CD4-positive, alpha-beta T cell (primary cell): ENCODE data around the gene ZBTB7C. TPM values are rescaled to one million over a fixed set of nuclear protein-coding genes. Genes with fewer than 3 reads are reported as not detected.

Source experiments
- ATAC-seq: fragments of 200-7000 bp; cut with Tn5 transposase; one replicate; pipeline ENCODE4 v1.10.0; 2022; ENCODE audit warnings: mild to moderate bottlenecking; ENCODE audit not compliant: poor library complexity
- CTCF ChIA-PET: fragments of 350-600 bp; sonication (Branson Sonifier 250); formaldehyde crosslinking; loops from one replicate; lab custom pipeline; 2021; ENCODE audit warnings: antibody characterized with exemption, inconsistent platforms; lab: Charles Lee
- POLR2A ChIA-PET: fragments of 350-600 bp; sonication (Branson Sonifier 250); formaldehyde crosslinking; loops from one replicate; lab custom pipeline; 2021; ENCODE audit warnings: antibody characterized with exemption, inconsistent platforms; lab: Charles Lee
- DNase-seq, 14 experiments: peaks; one replicate each; pipeline ENCODE4 v3.0.0-alpha.2; 2013 to 2020; ENCODE audit warnings: mixed read lengths in 2 of 14
- H3K27ac ChIP-seq, 2 donors: one replicate each; pipeline versions ENCODE4 v1.5.1 to v1.7.0; 2013; ENCODE audit warnings: low read length in 2 of 2, low read depth in 1 of 2, mild to moderate bottlenecking in 1 of 2
- H3K27me3 ChIP-seq, 2 experiments: 1 replicate in 1 of 2; 2 replicates in 1 of 2; pipeline versions ENCODE4 v1.6.1 to v1.7.0; 2013; ENCODE audit warnings: low read length in 2 of 2, control low read depth in 1 of 2, mild to moderate bottlenecking in 1 of 2, moderate library complexity in 1 of 2; ENCODE audit not compliant: insufficient read depth in 2 of 2, control insufficient read depth in 1 of 2
- H3K36me3 ChIP-seq: one replicate; pipeline ENCODE4 v1.6.1; 2013; ENCODE audit warnings: low read length, control low read depth; ENCODE audit not compliant: insufficient read depth
- H3K4me1 ChIP-seq: one replicate; pipeline ENCODE4 v1.6.1; 2013; ENCODE audit warnings: low read length, control low read depth; ENCODE audit not compliant: insufficient read depth
- H3K4me3 ChIP-seq: one replicate; pipeline ENCODE4 v1.5.1; 2013; ENCODE audit warnings: mild to moderate bottlenecking, low read length, moderate library complexity
- H3K9me3 ChIP-seq, 2 experiments: 1 replicate in 1 of 2; 2 replicates in 1 of 2; pipeline versions ENCODE4 v1.6.1 to v1.7.0; 2013; ENCODE audit warnings: low read length in 2 of 2, mild to moderate bottlenecking in 2 of 2, control low read depth in 1 of 2, moderate library complexity in 1 of 2; ENCODE audit not compliant: control insufficient read depth in 1 of 2, insufficient read depth in 1 of 2
- H3K27ac Mint-ChIP-seq: one replicate; pipeline ENCODE4 v1.8.0; 2020; ENCODE audit warnings: mixed read lengths
- H3K27me3 Mint-ChIP-seq: one replicate; pipeline ENCODE4 v1.8.0; 2021; ENCODE audit warnings: mixed read lengths
- H3K36me3 Mint-ChIP-seq: one replicate; pipeline ENCODE4 v1.8.0; 2021; ENCODE audit warnings: low read depth, mixed read lengths
- H3K4me1 Mint-ChIP-seq: one replicate; pipeline ENCODE4 v1.8.0; 2021; ENCODE audit warnings: low read depth, mixed read lengths
- H3K4me3 Mint-ChIP-seq: one replicate; pipeline ENCODE4 v1.8.0; 2020; ENCODE audit warnings: mild to moderate bottlenecking, mixed read lengths
- H3K9me3 Mint-ChIP-seq: one replicate; pipeline ENCODE4 v1.8.0; 2020; ENCODE audit warnings: mixed read lengths
- intact Hi-C, 2 experiments: fragments of 100-400 bp; cut with DNase I in 1 of 2; cut with micrococcal nuclease in 1 of 2; formaldehyde crosslinking; loops; one replicate each; pipeline versions ENCODE4 v1.15.1 to v1.9.0; 2023 to 2025; cut with DNase I, micrococcal nuclease
- total RNA-seq, 174 experiments: library from RNA in 2 of 174; stranded (reverse) in 2 of 174; gene quantifications; one replicate each; pipeline ENCODE4 v1.2.3 and lab custom pipeline; 2021 to 2026
- TF ChIP-seq, protein P1 (sequence below): fragments of 200-600 bp; IDR thresholded peaks from one replicate; pipeline ENCODE4 v1.8.0; 2022; ENCODE audit warnings: antibody characterized with exemption, mild to moderate bottlenecking

Gene ZBTB7C
- total RNA-seq, 2 experiments from 2014 or later = not detected

DNA sequence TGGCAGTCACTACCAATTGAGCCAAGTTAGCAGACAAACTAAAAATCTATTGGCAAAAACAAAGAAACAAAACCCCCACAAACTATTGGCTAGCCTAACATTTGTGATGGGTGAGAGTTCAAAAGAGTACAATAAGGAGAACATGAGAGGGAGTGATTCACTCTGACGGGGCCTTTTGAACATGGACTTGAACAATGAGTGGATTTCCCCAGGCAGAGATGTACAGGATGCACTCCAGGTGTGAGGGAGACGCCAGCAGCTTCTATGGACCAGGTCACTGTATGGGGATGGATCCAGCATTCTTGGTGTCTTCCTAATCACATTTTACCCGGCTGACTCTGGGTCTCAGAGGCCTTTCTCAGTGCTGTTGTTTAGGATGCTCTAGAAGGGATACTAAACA is 311.2 kb downstream of the ZBTB7C start:
- POLR2A ChIA-PET = no interaction called here

GRCh38 chr18:48095726-48096125 is 313.5 kb downstream of the ZBTB7C start:
- no peak overlapping the region for H3K27ac ChIP-seq

More for the DNA sequence above, 311.2 kb downstream of the ZBTB7C start:
- Mint-ChIP-seq H3K4me3 (no peak overlapping the region), H3K27me3 (peaks cover 29% of the 10 kb centered on the region), H3K27ac (no peak overlapping the region), H3K36me3 (no peaks in the 10 kb centered on the region), H3K9me3 (no peaks in the 10 kb centered on the region), H3K4me1 (no peaks in the 10 kb centered on the region)
- H3K27me3 ChIP-seq = peaks cover 4 to 12% of the 10 kb centered on the region in 2 experiments
- CTCF ChIA-PET = no interaction called here
- no peak for DNase-seq
- H3K4me1 ChIP-seq = no peaks in the 10 kb centered on the region
- no peaks in the 10 kb centered on the region for H3K36me3 ChIP-seq
- intact Hi-C loops = no loop called here
- H3K4me3 ChIP-seq = no peak overlapping the region
- peaks cover 0 to 4% of the 10 kb centered on the region in 2 experiments for H3K9me3 ChIP-seq
- TF ChIP-seq, protein P1, sequence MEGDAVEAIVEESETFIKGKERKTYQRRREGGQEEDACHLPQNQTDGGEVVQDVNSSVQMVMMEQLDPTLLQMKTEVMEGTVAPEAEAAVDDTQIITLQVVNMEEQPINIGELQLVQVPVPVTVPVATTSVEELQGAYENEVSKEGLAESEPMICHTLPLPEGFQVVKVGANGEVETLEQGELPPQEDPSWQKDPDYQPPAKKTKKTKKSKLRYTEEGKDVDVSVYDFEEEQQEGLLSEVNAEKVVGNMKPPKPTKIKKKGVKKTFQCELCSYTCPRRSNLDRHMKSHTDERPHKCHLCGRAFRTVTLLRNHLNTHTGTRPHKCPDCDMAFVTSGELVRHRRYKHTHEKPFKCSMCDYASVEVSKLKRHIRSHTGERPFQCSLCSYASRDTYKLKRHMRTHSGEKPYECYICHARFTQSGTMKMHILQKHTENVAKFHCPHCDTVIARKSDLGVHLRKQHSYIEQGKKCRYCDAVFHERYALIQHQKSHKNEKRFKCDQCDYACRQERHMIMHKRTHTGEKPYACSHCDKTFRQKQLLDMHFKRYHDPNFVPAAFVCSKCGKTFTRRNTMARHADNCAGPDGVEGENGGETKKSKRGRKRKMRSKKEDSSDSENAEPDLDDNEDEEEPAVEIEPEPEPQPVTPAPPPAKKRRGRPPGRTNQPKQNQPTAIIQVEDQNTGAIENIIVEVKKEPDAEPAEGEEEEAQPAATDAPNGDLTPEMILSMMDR = no peak
- ATAC-seq = no peak
- no peak overlapping the region for H3K27ac ChIP-seq

GRCh38 chr18:48093104-48093503 is 316.1 kb downstream of the ZBTB7C start:
- H3K9me3 Mint-ChIP-seq = no peaks in the 10 kb centered on the region
- intact Hi-C loops = no loop called here
- no peaks in the 10 kb centered on the region for H3K9me3 ChIP-seq
- no peak for DNase-seq
- H3K4me3 ChIP-seq = no peak overlapping the region
- no peaks in the 10 kb centered on the region for H3K4me1 ChIP-seq
- TF ChIP-seq, protein P1 = no peak
- CTCF ChIA-PET = no interaction called here
- H3K27me3 Mint-ChIP-seq = peaks cover 4% of the 10 kb centered on the region
- no peak overlapping the region for H3K4me3 Mint-ChIP-seq
- POLR2A ChIA-PET = no interaction called here
- no peaks in the 10 kb centered on the region for H3K36me3 Mint-ChIP-seq
- no peak for ATAC-seq
- no peak overlapping the region for H3K27ac ChIP-seq
- no peaks in the 10 kb centered on the region for H3K36me3 ChIP-seq
- no peak overlapping the region for H3K27ac Mint-ChIP-seq
- H3K4me1 Mint-ChIP-seq = no peaks in the 10 kb centered on the region
- no peaks in the 10 kb centered on the region for H3K27me3 ChIP-seq

More at GRCh38 chr18:48095726-48096125, 313.5 kb downstream of the ZBTB7C start:
- TF ChIP-seq, protein P1 = no peak
- H3K9me3 ChIP-seq = peaks cover 0 to 4% of the 10 kb centered on the region in 2 experiments
- DNase-seq (no peak), ATAC-seq (no peak)
- intact Hi-C loops = no loop called here
- Mint-ChIP-seq H3K27me3 (peaks cover 13% of the 10 kb centered on the region), H3K27ac (no peak overlapping the region), H3K4me3 (no peak overlapping the region), H3K36me3 (no peaks in the 10 kb centered on the region), H3K9me3 (no peaks in the 10 kb centered on the region), H3K4me1 (no peaks in the 10 kb centered on the region)
- ChIA-PET POLR2A (no interaction called here), CTCF (no interaction called here)
- H3K36me3 ChIP-seq = no peaks in the 10 kb centered on the region
- peaks cover 0 to 8% of the 10 kb centered on the region in 2 experiments for H3K27me3 ChIP-seq
- H3K4me3 ChIP-seq = no peak overlapping the region
- no peaks in the 10 kb centered on the region for H3K4me1 ChIP-seq
